Muscle layer of duodenum (tissue), 2 donors: Measurements from ENCODE around the gene ANKS1A.
"Not testable (repeated sequence)": the region's sequence is repeated elsewhere in the genome, so short reads cannot be mapped to it uniquely, and the experiment has no call there.

Experiments
- H3K27ac ChIP-seq: one replicate; pipeline ENCODE4 v1.7.0; 2013; ENCODE audit warnings: mild to moderate bottlenecking, low read length
- H3K27me3 ChIP-seq: one replicate; pipeline ENCODE4 v1.7.0; 2013; ENCODE audit warnings: low read depth, mild to moderate bottlenecking, control low read depth, low read length
- H3K36me3 ChIP-seq, 2 donors: one replicate each; pipeline ENCODE4 v1.7.0; 2013; ENCODE audit warnings: low read length in 2 of 2, control low read depth in 1 of 2, mild to moderate bottlenecking in 1 of 2; ENCODE audit not compliant: insufficient read depth in 2 of 2, control insufficient read depth in 1 of 2
- H3K4me1 ChIP-seq, 2 donors: one replicate each; pipeline ENCODE4 v1.7.0; 2013; ENCODE audit warnings: low read length in 2 of 2, mild to moderate bottlenecking in 2 of 2, control low read depth in 1 of 2, moderate library complexity in 1 of 2; ENCODE audit not compliant: insufficient read depth in 2 of 2, control insufficient read depth in 1 of 2
- H3K4me3 ChIP-seq, 2 donors: one replicate each; pipeline ENCODE4 v1.7.0; 2013; ENCODE audit warnings: low read length in 2 of 2, low read depth in 1 of 2, mild to moderate bottlenecking in 1 of 2
- H3K9me3 ChIP-seq, 2 donors: one replicate each; pipeline ENCODE4 v1.7.0; 2013; ENCODE audit warnings: low read length in 2 of 2, control low read depth in 1 of 2, mild to moderate bottlenecking in 1 of 2; ENCODE audit not compliant: control insufficient read depth in 1 of 2
- donor health status: healthy.

The ANKS1A gene

GRCh38 chr6:34888874-34889555, at the start of gene ANKS1A:
Gene ANKS1A (plus strand): TSS chr6:34889255. CDS start chr6:34889403, 148 bp downstream.
- H3K27ac ChIP-seq, result peak within 1 kb of the TSS; percentile 99
- peak within 1 kb of the TSS; percentile 95 to 100 for H3K4me3 ChIP-seq
- H3K36me3 ChIP-seq, result peaks cover 0 to 3% of the 10 kb centered on the region in 2 donors
- H3K4me1 ChIP-seq, result peaks cover 4 to 17% of the 10 kb centered on the region in 2 donors
- no peaks in the 10 kb centered on the region for H3K27me3 ChIP-seq
- H3K9me3 ChIP-seq, result no peaks in the 10 kb centered on the region

- Histone ChIP-seq H3K27ac (no peak overlapping the region), H3K9me3 (no peaks in the 10 kb centered on the region), H3K4me1 (no peaks in the 10 kb centered on the region), H3K27me3 (no peaks in the 10 kb centered on the region), H3K36me3 (peaks cover 18 to 24% of the 10 kb centered on the region in 2 donors), H3K4me3 (no peak overlapping the region)
Measured at GRCh38 chr6:34839666-34840352, 49.2 kb upstream of the ANKS1A start.

- H3K4me1 ChIP-seq, H3K27ac ChIP-seq, H3K9me3 ChIP-seq, H3K4me3 ChIP-seq, H3K36me3 ChIP-seq, H3K27me3 ChIP-seq: not testable (repeated sequence)
Measured at GRCh38 chr6:34849066-34849465, 40.0 kb upstream of the ANKS1A start.

GRCh38 chr6:34851361-34851760, 37.7 kb upstream of the ANKS1A start:
- Histone ChIP-seq H3K9me3 (no peaks in the 10 kb centered on the region), H3K4me3 (no peak overlapping the region), H3K36me3 (peaks cover 10 to 20% of the 10 kb centered on the region in 2 donors), H3K4me1 (no peaks in the 10 kb centered on the region), H3K27ac (no peak overlapping the region), H3K27me3 (no peaks in the 10 kb centered on the region)

GRCh38 chr6:34852406-34853085, 36.5 kb upstream of the ANKS1A start:
- H3K36me3 ChIP-seq, result peaks cover 20 to 32% of the 10 kb centered on the region in 2 donors
- H3K9me3 ChIP-seq, result no peaks in the 10 kb centered on the region
- H3K4me3 ChIP-seq, result no peak overlapping the region

GRCh38 chr6:34855463-34855862, 33.6 kb upstream of the ANKS1A start:
- H3K27ac ChIP-seq, result no peak overlapping the region
- no peak overlapping the region for H3K4me3 ChIP-seq
- peaks cover 48 to 61% of the 10 kb centered on the region in 2 donors for H3K36me3 ChIP-seq
- no peaks in the 10 kb centered on the region for H3K4me1 ChIP-seq
- no peaks in the 10 kb centered on the region for H3K27me3 ChIP-seq
- H3K9me3 ChIP-seq, result no peaks in the 10 kb centered on the region

More at GRCh38 chr6:34852406-34853085, 36.5 kb upstream of the ANKS1A start:
- no peak overlapping the region for H3K27ac ChIP-seq
- H3K27me3 ChIP-seq, result no peaks in the 10 kb centered on the region
- no peaks in the 10 kb centered on the region for H3K4me1 ChIP-seq

GRCh38 chr6:34858681-34859080, 30.4 kb upstream of the ANKS1A start:
- no peaks in the 10 kb centered on the region for H3K27me3 ChIP-seq
- no peaks in the 10 kb centered on the region for H3K9me3 ChIP-seq
- no peaks in the 10 kb centered on the region for H3K4me1 ChIP-seq
- peaks cover 52 to 58% of the 10 kb centered on the region in 2 donors for H3K36me3 ChIP-seq
- no peak overlapping the region for H3K4me3 ChIP-seq
- H3K27ac ChIP-seq, result no peak overlapping the region

GRCh38 chr6:34859951-34860350, 29.1 kb upstream of the ANKS1A start:
- Histone ChIP-seq H3K27ac (no peak overlapping the region), H3K4me1 (no peaks in the 10 kb centered on the region), H3K27me3 (no peaks in the 10 kb centered on the region), H3K4me3 (no peak overlapping the region), H3K9me3 (no peaks in the 10 kb centered on the region), H3K36me3 (peaks cover 52 to 58% of the 10 kb centered on the region in 2 donors)

GRCh38 chr6:34860776-34861175, 28.3 kb upstream of the ANKS1A start:
- Histone ChIP-seq H3K27me3 (no peaks in the 10 kb centered on the region), H3K36me3 (peaks cover 48 to 50% of the 10 kb centered on the region in 2 donors), H3K4me3 (no peak overlapping the region), H3K9me3 (no peaks in the 10 kb centered on the region), H3K4me1 (no peaks in the 10 kb centered on the region), H3K27ac (no peak overlapping the region)

- Histone ChIP-seq H3K36me3 (peaks cover 26 to 30% of the 10 kb centered on the region in 2 donors), H3K4me1 (no peaks in the 10 kb centered on the region), H3K27ac (no peak overlapping the region), H3K27me3 (no peaks in the 10 kb centered on the region), H3K4me3 (no peak overlapping the region), H3K9me3 (no peaks in the 10 kb centered on the region)
Measured at GRCh38 chr6:34864007-34864406, 25.0 kb upstream of the ANKS1A start.

- H3K36me3 ChIP-seq, result peaks cover 17 to 23% of the 10 kb centered on the region in 2 donors
- H3K4me3 ChIP-seq, result no peak overlapping the region
- no peak overlapping the region for H3K27ac ChIP-seq
- H3K4me1 ChIP-seq, result no peaks in the 10 kb centered on the region
- H3K27me3 ChIP-seq, result no peaks in the 10 kb centered on the region
- H3K9me3 ChIP-seq, result no peaks in the 10 kb centered on the region
Measured at GRCh38 chr6:34865107-34865506, 23.9 kb upstream of the ANKS1A start.
